HG03520 (cell line): ENCODE data around the gene APOE.
"Not testable (repeated sequence)": the region's sequence is repeated elsewhere in the genome, so short reads cannot be mapped to it uniquely, and the experiment has no call there.

Experiments used
- ATAC-seq: cut with Tn5 transposase; IDR thresholded peaks from one replicate; pipeline ENCODE4 v1.9.1; 2021; ENCODE audit warnings: mild to moderate bottlenecking, moderate library complexity; ENCODE audit not compliant: unreplicated experiment

Gene APOE

DNA sequence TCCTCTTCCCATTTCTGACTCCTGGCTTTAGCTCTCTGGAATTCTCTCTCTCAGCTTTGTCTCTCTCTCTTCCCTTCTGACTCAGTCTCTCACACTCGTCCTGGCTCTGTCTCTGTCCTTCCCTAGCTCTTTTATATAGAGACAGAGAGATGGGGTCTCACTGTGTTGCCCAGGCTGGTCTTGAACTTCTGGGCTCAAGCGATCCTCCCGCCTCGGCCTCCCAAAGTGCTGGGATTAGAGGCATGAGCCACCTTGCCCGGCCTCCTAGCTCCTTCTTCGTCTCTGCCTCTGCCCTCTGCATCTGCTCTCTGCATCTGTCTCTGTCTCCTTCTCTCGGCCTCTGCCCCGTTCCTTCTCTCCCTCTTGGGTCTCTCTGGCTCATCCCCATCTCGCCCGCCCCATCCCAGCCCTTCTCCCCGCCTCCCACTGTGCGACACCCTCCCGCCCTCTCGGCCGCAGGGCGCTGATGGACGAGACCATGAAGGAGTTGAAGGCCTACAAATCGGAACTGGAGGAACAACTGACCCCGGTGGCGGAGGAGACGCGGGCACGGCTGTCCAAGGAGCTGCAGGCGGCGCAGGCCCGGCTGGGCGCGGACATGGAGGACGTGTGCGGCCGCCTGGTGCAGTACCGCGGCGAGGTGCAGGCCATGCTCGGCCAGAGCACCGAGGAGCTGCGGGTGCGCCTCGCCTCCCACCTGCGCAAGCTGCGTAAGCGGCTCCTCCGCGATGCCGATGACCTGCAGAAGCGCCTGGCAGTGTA, 2.7 kb downstream of the APOE start:
- ATAC-seq: no peak

DNA sequence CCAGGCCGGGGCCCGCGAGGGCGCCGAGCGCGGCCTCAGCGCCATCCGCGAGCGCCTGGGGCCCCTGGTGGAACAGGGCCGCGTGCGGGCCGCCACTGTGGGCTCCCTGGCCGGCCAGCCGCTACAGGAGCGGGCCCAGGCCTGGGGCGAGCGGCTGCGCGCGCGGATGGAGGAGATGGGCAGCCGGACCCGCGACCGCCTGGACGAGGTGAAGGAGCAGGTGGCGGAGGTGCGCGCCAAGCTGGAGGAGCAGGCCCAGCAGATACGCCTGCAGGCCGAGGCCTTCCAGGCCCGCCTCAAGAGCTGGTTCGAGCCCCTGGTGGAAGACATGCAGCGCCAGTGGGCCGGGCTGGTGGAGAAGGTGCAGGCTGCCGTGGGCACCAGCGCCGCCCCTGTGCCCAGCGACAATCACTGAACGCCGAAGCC, 3.3 kb downstream of the APOE start:
- no peak for ATAC-seq

DNA sequence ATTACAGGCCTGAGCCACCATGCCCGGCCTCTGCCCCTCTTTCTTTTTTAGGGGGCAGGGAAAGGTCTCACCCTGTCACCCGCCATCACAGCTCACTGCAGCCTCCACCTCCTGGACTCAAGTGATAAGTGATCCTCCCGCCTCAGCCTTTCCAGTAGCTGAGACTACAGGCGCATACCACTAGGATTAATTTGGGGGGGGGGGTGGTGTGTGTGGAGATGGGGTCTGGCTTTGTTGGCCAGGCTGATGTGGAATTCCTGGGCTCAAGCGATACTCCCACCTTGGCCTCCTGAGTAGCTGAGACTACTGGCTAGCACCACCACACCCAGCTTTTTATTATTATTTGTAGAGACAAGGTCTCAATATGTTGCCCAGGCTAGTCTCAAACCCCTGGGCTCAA, 4.2 kb downstream of the APOE start:
- ATAC-seq: no peak

DNA sequence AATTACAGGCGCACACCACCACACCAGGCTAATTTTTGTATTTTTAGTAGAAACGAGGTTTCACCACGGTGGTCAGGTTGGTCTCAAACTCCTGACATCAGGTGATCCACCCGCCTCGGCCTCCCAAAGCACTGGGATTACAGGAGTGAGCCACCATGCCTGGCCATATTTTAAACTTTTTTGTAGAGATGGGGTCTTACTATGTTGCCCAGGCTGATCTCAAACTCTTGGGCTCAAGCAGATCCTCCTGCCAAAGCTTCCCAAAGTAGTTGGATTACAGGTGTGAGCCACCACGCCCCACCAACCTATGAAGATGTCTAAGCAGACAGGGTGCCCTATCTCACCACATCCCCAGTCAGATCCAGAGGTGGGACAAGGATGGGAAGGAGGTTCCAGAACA, 6.3 kb downstream of the APOE start:
- not testable (repeated sequence) for ATAC-seq

DNA sequence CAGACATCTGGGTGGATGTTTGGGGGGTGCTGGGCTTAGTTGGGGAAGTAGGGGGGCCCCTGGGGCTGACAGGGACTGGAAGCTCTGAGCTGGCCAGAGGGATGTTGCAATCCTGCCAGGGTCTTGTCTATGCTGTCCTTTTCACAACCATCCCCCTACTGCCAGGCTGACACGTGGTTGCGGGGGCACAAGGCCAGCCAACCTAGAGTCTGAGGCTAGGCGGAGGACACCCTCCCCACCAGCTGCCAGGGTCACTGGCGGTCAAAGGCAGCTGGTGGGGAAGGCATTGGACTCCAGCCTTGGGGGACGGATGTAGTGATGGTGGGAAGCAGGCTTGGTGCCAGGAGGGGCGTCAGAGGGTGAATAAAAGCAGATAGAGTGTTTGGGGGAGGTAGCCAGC, 7.3 kb downstream of the APOE start:
- no peak for ATAC-seq

DNA sequence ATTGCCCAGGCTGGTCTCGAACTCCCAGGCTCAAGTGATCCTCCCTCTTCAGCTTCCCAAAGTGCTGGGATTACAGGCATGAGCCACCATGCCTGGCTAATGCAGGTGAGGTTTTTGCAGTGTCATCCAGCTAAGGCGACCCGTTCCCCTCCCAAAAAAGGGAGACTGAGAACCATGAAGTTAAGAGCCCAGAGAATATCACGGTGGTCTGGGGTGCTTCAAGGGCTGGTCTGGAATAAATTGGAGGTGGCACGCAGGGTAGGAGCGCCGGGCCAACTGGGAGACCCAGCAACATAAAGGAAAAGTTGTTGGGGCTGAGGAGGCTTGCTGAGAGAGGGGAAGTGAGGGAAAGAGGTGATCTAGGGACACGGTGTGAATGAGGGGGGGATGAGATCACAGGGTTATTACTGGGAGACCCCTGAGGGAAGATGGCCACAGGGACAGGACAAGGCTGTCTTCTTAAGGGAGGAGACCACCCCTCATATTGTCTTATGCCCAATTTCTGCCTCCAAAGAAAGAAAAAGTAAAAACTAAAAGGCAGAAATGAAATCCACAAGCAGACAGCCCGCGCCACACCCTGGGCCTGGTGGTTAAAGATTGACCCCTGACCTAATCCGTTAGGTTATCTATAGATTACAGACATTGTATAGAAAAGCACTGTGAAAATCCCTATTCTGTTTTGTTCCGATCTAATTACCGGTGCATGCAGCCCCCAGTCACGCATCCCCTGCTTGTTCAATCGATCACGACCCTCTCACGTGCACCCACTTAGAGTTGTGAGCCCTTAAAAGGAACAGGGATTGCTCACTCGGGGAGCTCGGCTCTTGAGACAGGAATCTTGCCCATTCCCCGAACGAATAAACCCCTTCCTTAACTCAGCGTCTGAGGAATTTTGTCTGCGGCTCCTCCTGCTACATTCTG, 8.2 kb downstream of the APOE start:
- not testable (repeated sequence) for ATAC-seq

DNA sequence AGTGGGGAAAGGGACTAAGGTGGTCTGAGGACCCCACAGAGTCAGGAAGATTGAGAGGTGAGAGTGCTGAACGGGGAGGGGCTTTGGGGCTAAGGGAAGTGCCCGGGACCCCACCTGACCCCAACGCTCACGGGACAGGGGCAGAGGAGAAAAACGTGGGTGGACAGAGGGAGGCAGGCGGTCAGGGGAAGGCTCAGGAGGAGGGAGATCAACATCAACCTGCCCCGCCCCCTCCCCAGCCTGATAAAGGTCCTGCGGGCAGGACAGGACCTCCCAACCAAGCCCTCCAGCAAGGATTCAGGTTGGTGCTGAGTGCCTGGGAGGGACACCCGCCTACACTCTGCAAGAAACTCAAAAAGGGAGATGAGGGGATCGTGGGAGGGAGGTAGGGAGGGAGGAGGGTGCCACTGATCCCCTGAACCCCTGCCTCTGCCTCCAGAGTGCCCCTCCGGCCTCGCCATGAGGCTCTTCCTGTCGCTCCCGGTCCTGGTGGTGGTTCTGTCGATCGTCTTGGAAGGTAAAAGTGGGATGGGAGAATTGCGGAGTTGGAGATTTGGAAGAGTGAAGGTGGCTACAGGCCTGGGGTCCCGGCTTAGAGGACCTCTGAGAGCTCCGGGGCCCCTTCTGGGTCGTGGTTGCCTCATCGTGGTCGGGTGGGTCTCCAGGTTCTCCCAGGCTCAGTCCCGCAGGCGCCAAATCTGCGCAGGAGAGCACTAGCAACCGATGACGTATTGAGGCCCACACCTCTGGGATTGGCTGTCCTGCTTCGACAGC, 9.0 kb downstream of the APOE start, which contains the start of gene APOC1:
APOC1 (plus strand) TSS at position 176 of the 774 bp plus-strand sequence; CDS start at position 460, 284 bp downstream.
- peak; percentile 84 for ATAC-seq

DNA sequence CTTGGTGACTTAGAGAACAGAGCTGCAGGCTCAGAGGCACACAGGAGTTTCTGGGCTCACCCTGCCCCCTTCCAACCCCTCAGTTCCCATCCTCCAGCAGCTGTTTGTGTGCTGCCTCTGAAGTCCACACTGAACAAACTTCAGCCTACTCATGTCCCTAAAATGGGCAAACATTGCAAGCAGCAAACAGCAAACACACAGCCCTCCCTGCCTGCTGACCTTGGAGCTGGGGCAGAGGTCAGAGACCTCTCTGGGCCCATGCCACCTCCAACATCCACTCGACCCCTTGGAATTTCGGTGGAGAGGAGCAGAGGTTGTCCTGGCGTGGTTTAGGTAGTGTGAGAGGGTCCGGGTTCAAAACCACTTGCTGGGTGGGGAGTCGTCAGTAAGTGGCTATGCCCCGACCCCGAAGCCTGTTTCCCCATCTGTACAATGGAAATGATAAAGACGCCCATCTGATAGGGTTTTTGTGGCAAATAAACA, 18.7 kb downstream of the APOE start:
- ATAC-seq: no peak

DNA sequence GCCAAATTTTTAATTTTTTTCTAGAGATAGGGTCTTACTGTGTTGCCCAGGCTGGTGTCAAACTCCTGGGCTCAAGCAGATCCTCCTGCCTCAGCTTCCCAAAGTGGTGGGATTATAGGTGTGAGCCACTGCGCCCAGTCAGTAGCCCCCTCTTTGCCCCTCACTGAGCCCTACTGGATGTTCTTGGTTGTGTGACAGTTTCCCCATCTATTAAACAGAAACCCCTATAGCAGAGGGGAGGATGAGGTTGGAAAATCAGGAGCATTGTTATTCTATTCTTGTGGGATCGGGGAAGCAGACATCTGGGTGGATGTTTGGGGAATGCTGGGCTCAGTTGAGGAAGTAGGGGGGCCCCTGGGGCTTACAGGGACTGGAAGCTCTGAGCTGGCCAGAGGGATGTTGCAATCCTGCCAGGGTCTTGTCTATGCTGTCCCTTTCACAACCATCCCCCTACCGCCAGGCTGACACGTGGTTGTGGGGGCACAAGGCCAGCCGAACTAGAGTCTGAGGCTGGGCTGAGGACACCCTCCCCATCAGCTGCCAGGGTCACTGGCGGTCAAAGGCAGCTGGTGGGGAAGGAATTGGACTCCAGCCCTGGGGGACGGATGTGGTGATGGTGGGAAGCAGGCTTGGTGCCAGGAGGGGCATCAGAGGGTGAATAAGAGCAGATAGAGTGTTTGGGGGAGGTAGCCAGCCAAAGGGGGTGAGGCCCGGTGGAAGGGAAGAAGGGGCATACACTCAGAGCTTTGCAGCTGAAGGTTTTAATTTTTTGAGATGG, 19.7 kb downstream of the APOE start:
- ATAC-seq: no peak

DNA sequence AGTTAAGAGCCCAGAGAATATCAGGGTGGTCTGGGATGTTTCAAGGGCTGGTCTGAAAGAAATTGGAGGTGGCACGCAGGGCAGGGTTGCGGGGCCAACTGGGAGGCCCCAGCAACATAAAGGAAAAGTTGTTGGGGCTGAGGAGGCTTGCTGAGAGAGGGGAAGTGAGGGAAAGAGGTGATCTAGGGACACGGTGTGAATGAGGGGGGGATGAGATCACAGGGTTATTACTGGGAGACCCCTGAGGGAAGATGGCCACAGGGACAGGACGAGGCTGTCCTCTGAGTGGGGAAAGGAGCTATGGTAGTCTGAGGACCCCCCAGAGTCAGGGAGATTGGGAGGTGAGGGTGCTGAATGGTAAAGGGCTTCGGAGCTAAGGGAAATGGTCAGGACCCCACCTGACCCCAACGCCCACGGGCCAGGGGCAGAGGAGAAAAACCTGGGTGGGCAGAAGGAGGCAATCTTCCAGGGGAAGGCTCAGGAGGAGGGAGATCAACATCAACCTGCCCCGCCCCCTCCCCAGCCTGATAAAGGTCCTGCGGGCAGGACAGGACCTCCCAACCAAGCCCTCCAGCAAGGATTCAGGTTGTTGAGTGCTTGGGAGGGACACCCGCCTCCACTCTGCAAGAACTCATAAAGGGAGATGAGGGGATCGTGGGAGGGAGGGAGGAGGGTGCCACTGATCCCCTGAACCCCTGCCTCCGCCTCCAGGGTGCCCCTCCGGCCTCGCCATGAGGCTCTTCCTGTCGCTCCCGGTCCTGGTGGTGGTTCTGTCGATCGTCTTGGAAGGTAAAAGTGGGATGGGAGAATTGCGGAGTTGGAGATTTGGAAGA, 20.9 kb downstream of the APOE start:
- ATAC-seq: not testable (repeated sequence)

DNA sequence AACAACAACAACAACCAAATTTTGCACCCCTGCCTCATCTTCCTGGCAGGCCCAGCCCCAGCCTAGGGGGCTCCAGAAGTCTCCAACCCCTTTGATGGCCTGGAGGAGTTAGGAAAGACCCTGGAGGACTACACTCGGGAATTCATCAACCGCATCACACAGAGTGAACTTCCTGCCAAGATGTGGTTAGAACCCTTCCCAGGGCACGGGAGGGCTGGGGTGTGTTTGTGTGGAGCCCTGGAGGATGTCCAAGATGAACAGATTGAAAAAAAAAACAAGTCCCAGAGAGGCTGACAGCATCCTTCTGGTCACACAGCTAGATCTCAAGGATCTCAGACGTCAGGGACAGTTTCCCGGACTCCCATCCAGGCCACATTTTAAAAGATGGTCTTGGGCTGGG, 22.1 kb downstream of the APOE start:
- ATAC-seq: no peak

DNA sequence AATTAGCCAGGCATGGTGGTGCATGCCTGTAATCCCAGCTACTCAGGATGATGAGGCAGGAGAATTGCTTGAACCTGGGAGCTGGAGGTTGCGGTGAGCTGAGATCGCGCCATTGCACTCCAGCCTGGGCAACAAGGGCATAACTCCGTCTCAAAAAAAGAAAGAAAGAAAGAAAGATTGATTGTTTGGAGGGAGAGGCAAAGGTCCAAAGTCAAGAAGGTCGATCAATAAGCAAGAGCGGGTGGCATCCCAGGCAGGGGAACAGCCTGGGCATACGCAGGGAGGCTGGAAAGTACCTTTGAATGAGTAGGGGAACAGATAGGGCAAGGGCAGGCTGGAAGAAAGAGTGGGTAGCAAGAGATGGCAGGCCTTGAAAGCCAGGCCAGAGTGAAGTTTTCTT, 24.5 kb downstream of the APOE start:
- no peak for ATAC-seq

DNA sequence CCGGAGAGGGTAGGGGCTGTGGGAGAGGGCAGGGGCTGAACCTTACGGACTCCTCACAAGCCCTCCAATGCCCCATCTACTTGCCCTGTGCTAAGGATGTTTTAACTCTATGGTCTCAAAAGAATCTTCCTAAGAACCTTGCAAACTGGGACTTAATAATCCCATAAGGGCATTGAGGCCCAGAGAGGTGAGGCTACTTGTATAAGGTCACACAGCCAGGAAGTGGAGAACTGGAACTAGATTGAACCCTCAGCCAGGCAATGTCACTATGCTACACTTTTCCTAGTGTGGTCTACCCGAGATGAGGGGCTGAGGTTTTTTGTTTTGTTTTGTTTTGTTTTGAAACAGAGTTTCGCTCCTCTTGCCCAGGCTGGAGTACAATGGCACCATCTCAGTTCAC, 25.9 kb downstream of the APOE start:
- ATAC-seq: no peak

DNA sequence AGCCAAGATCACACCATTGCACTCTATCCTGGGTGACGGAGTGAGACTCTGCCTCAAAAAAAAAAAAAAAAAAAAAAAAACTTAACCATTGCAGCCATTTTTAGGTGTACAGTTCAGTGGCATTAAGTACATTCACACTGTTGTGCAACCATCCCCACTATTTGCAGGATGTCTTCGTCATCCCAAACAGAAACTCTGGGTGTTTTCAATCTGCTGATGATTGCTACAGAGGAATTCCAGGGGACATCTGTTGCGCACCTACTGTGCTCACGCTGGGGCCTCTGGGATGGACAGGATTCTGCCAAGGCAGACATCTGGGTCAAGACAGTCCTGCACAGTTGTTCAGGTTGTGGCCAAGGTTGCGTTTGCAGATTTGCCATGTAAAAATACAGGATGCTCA, 34.1 kb downstream of the APOE start:
- no peak for ATAC-seq

DNA sequence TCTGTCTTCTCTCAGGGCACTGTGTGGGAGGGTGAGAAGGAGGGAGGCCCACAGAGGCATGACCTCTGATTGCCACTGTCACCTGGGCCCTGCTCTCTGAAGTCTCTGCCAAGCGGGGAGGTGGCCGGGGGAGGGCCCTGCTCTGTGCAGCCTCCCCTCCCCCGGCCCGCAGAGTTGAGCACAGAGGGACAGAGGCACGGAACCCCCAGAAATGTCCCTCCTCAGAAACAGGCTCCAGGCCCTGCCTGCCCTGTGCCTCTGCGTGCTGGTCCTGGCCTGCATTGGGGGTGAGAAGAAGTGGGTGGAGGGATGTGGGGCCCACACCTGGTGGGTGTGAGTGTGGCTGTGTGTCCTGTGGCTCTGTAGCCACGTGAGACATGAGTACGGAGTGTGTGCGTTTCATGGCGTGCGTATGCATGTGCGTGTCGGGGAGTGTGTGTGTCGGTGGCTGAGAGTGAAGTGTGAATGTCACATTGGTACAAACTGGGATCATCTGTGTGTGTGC, 36.5 kb downstream of the APOE start, which contains the start of gene APOC4:
APOC4 (plus strand) TSS at position 171 of the 505 bp plus-strand sequence; CDS start at position 212, 41 bp downstream.
- no peak for ATAC-seq

DNA sequence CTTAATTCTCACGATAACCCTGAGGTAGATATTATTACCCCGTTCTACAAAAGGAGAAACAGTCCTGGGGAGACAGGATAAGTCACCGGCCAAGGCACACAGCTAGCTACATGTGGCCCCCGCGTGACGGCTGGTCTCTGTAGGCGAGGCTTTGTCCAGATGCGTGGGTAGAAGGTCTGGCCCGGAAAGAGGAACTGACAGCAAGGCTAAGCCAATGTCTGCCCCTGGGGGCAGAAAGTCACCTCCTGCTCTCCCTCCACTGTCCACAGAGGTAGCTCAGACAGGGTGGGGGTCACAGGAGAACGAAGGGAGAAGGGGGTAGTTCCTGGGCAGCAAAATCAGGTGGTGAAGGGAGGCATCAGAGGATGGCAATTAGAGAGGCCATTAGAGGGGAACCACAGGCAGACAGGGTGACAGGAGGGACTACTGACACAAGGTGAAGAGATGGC, 38.2 kb downstream of the APOE start:
- no peak for ATAC-seq

DNA sequence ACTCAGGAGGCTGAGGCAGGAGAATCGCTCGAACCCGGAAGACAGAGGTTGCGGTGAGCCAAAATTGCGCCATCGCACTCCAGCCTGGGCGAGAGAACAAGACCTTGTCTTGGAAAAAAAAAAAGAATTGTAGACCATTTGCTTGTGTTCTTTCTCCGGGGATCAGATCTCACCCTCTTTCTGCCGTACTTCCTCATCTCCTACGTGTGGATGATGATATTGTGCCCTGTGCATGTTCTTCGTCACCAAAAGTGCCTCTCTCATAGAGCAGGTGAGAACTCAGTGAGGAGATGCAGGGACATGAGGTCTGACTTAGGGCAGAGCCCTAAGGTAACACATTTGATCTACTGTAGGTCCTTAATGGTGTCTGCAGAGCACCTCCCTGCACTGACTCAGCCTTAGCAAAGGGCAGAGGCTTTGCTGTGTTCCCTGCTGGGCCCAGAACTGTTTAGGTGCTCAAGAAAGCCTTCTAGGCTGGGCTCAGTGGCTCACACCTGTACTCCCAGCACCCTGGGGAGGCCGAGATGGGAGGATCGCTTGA, 41.5 kb downstream of the APOE start:
- no peak for ATAC-seq

DNA sequence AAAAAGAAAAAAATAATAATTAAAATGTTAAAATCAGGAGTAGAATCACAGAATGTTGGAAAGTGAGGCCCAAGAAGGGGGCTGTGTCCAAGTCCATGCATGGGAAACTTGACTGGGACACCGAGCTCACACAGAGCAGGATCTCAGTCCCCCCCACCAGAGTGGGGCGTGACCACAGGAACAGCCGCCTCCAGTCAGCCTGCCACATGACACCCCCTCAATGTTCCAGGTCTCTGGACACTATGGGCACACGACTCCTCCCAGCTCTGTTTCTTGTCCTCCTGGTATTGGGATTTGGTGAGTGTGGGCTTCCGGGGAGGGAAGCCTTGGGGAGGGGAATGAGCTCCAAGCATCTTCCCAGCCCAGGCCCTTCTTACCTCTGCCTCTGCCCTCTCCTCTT, 42.6 kb downstream of the APOE start:
- no peak for ATAC-seq
